Measurements from ENCODE around the gene MYT1.

MYT1 gene

DNA sequence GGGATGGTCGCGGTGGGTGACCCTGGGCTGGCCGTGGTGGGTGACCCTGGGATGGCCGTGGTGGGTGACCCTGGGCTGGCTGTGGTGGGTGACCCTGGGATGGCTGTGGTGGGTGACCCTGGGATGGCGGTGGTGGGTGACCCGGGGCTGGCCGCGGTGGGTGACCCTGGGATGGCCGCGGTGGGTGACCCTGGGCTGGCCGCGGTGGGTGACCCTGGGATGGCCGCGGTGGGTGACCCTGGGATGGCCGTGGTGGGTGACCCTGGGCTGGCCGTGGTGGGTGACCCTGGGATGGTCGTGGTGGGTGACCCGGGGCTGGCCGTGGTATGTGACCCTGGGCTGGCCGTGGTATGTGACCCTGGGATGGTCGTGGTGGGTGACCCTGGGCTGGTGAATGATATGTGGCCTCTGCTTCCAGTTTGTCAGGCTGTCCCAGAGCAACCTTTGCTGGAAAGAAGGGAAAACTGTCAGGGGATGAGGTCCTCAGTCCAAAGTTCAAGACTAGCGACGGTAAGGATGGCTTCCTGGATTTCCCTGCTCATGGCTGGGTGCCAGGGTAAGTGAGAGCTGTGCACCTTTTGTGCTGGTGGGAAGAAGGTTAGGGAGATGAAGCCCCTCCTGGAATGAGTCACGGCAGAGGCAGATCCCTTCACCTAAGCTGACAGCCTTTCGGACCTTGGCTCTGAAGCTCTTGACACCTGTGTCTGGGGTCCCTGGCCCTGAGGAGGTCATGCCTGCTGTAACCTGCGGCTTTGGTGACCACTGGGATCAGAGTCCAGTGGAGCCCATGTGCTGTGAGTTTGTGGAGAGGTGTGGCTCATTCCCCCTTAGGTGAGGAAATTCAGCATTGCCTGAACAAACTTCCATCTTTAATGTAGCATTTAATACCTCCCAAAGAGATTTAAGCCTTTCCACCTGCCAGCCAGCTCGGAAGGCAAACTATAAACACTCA lies 72.2 kb downstream of the MYT1 start:
- DNase-seq: no peak

DNA sequence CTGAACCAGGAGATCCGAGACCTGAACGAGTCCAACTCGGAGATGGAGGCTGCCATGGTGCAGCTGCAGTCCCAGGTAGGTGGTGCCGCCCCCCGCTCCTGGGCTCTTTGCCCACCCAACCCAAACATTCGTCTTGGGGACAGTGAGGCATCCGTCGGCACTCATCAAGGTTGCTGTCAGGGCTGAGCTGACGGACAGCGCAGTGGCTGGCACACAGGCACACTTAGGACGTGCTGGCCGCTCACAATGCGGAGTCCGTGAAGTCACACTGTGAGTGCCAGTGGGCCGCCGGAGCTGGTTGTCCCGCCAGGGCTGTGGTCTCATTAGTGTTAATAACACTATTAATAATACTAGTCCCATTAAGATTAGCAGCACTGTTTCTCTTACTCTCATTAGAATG lies 73.1 kb downstream of the MYT1 start:
- DNase-seq: no peak

DNA sequence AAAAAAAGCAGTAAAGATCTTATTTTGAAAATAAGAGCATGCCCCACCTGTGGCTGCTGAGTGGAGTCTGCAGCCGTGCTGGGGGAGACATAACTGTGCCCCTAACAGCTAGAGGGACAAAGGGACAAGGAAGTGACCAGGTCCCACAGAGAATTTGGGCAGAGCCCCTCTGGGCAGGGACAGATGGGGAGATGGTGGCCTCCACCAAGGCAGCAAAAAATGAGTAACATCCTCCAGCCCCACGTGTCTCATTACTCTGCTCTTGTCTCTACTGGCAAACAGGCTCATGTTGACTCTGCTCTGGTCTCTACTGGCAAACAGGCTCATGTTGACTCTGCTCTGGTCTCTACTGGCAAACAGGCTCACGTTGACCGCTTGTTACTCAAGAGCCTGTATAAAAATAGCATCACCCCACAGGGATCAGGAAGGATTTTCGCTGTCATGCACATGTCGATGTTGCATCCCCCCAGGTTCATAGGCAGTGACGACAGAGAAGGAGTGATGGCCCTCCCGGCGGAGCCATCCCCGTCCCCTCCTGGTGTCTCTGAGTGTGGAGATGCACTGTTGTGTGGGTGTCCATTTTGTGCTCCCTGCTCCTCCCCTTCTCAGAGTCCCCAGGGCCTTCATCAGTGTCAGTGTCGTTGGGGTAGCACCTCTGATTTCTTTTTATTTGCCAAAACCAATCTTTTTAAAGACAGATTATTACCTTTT lies 74.0 kb downstream of the MYT1 start:
- peak; percentile 56 for DNase-seq

DNA sequence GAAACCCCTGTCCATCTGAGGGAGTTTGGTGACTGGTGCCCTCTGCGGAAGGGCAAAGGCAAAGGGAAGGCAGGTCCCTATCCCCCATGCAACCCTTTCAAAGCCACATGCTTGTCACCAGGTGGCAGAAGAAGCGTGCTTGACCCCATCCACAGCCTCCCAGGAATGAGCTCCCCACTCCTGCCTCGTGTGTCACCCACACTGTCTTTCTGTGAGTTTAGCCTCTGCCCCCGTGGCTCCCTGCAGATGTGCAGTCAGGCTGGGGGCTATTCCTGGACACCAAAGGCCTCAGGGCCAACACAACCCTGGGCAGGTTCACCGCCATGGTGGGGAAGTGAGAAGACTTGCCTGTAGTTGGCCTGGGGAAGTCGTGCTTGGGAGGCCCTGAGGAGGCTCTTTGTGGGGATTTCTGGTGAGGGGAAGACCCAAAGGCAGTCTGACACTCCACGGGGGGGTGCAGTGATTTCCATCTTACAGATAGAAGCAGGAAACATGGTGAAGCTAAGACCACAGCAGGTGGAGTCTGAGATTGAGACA lies 74.7 kb downstream of the MYT1 start:
- no peak for DNase-seq

DNA sequence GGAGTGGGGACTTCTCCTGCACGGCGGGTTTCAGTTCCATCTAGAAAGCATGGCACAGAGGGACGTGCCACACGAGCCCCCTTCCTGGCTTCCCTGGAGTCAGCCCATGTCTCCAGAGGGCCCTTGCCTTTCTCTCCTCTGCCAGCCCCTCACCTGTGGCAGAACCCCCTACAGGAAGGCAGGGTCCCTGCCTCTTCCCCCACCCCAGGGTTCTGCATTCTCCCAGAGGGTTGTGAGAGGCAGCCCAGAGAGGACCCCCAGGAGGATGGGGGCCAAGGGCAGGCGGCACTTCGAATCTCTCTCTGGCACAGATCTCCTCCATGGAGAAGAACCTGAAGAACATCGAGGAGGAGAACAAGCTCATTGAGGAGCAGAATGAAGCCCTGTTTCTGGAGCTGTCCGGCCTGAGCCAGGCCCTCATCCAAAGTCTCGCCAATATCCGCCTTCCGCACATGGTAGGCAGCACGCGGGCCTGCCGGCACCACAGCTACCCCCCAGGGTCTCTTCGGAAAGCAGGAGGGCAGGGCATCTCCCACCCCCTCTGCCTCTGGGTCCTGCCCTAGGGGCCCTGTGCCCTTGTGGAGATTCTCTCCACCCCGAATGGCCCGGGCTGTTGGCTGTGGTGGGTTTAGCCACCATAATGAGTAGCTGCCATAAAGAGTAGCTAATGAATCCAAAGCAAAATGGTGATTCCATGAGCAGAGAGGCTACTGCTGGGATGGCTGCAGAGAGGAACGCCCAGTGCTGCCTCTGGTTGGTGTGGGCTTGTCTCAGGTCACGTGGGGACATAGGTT lies 75.4 kb downstream of the MYT1 start:
- no peak for DNase-seq

DNA sequence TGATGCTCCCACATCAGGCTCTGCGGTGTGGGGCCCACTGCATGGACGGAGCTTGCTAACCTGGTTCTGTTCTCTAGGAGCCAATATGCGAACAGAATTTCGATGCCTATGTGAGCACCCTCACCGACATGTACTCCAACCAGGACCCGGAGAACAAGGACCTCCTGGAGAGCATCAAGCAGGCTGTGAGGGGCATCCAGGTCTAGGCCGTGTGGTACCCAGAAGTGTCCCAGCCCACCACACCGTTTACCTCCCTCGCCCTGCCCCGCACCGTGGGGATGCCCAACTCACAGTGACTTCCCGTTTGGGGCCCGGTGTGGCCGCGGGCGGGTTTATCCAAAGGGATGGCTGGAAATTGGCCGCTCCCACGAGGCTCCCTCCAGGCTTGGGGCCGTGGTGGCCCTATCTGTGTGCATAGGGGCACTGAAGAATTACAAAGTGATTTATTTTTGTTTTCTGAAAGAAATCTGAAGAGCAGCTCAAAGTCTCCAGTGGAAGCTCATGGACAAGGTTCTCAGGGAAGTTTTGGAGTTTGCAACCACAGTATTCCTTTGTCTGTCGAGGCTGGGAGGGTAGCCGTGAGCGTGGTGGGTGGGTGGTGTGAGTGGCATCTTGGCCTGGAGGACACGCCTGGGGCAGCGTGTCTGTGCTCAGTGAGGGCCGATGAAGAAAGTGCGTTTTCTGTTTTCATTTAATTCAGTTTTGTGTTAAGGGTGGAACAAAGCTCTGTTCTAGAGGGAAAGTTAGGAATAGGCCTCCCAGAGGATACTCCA lies 76.2 kb downstream of the MYT1 start:
- DNase-seq: no peak

DNA sequence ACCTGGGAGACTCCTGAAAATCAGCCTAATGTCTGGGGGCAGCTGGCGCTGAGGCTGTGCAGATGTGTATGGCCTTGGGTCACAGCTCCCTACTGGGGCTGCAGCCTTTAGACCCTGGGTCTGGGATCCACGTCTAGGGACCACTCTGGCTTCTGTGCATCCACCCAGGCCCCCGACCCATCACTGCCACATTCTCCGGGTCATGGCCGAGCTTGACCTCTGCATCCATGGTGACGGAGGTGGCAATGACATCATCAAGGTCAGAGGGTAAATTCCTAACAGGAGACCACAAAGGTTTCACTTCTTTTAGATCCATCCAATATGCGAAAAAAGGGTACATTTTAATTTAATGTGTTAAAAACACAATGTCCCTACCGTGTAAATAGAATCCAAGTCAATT lies 76.8 kb downstream of the MYT1 start:
- no peak for DNase-seq

DNA sequence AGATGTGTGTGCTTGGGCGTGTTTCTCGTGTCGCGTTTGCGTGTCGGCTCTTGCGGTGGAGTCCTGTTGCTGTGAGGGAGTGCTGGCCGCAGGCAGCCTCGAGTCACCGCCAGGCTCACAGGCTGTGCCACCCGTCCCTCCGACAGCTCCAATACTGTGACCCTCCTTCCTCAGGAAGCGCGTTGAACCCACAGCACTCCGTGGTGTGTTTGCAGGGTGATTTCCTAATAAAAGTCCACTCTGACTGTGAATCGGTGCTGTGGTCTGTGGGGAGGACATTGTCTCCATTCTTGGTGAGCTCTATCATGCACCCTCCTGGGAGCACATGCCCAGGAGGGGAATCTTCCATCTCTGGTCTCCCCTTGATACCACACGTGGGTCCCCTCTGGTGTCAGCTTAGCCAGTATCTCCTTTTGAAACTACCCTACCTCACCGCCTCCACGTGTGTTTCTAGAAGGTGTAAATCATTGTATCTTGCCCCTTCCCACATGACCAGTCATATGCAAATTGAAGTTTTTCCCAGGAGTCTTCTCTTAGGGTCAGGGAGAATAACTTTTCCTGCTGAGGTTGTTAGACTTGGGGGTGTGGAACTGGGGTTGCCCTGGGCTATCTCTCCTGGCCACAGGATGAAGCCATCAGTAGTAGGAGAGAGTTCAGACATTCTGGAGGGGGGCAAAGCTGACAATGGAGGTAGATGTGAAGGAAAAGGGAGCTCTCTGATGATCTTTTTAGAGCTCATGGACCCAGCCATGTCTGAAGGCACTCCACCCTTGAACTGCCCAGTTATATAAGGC lies 77.9 kb downstream of the MYT1 start:
- DNase-seq: no peak

DNA sequence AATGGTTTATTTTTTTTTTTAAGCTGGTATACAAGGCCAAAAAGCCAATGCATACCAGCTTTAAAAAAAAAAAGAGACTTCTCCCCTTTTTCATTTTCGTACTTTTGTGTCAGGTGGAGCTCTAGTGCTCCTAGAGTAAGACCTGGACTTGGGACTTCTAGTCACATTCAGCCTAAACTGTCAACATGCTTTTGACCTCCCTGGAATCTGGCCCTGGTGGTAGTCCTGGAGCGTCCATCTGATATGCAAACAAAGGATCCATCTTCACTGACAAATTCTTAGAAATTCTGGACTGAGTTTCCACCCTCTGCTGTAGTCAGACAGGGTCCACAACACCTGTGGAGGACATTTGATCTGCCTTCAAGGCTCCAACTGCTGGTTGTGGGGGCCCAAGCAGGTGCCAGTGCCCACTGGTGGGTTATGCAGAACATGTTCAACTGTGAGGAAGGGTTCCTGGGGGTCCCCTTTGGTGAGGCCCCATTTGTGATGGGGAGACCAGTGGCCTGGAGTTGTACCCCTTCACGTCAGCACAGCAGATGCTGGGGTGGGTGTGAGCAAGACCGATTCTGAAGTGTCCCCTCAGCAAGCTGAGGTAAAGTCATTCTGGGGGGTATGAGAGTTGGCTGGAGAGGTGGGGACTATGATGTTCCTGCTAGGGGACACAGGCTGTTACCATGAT lies 78.7 kb downstream of the MYT1 start:
- no peak for DNase-seq

DNA sequence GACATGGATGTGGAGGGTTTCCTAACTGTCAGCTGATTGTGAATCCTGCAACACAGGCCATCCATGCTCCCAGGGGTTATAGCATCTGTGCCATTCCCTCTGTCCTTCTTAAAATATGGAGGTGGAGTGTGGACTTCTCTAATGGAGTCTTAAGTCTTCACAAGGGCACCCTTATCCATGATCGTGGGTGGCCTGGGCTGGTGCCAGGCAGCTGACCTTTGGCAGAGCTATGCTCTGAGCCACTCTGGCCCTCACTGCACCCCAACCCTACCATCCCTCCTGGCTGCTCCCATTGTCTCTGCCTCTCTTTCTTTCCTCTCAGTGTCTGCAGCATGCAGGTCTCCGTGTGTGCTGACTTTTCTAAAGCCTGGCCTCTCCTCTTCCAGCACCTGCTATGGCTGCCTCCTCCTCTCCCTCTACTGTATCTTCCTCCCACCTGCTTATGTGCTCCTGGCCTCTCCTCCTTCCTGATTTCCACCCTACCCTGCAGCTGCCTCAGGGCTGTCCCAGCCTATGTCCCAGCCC lies 80.1 kb downstream of the MYT1 start:
- DNase-seq: no peak

DNA sequence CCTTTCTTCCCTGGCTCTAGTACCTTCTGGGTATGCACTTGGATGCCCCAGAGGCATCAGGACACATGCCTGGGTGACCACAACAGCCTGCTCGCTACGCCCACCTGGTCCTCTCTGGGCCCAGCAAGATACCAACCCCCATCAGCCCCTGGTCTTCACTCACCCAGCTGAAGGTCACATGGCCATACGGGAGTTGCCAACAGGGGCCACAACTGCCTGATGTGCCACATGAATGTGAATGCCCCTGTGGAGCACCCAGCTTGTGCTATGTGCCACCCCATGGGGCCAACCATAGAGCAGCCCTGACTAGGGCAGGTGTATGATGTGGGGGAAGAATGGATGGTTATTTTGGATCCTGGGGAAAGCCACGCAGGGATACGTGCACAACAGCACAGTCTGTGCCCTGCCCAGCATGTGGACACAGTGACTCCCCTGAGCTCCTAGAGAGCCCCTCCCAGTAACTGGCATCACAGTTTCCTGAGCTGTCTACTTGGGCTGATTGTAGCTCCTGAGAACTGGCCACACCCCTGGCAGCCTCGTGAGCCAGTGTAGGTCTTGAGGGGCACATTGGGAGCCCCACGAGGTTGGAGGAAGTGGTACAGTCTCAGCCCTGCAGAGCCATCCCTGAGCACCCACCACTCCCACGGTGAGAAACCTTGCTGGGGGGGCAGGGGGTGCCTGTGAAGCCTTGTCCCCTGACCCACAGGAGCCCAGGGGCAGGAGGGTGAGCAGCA lies 80.8 kb downstream of the MYT1 start:
- DNase-seq: no peak

DNA sequence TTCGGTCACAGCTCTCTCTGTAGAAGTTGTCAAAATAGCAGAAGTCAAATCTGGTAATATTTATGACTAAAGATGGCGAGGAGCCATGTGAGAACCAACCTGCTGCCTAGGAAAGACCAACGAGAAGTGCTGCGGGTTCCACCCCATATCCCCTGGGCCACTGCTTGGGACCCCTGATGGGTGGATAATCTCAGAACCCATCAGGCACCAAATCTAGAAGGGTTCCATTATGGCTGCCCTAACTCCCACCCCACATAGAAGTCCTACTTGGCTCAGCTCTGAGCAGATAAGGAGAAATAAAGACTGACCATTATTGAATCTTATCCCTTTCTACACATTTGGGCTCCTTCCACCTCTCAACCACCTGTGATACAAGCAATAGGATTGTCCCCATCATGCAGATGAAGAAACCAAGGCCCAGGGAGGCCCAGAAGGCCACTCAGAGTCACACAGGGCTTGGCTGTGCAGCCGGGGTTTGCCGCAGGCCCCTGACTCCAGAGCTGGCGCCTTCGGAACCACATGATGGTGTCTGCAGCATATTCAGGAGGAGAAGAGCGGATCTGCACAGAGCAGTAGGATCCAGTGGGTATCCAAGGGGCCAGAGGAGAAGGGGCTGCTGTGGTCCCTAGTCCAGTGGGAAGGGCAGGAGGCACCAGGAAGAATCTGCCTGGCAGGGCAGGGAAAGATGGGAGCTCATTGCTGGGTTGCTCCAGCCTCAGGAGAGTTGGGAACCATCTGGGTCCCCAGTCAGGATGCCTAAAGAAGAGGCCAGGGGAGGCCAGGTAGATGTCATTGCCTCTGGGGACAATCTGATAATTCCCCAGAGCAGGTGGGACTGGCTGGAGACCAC lies 81.7 kb downstream of the MYT1 start:
- DNase-seq: no peak

DNA sequence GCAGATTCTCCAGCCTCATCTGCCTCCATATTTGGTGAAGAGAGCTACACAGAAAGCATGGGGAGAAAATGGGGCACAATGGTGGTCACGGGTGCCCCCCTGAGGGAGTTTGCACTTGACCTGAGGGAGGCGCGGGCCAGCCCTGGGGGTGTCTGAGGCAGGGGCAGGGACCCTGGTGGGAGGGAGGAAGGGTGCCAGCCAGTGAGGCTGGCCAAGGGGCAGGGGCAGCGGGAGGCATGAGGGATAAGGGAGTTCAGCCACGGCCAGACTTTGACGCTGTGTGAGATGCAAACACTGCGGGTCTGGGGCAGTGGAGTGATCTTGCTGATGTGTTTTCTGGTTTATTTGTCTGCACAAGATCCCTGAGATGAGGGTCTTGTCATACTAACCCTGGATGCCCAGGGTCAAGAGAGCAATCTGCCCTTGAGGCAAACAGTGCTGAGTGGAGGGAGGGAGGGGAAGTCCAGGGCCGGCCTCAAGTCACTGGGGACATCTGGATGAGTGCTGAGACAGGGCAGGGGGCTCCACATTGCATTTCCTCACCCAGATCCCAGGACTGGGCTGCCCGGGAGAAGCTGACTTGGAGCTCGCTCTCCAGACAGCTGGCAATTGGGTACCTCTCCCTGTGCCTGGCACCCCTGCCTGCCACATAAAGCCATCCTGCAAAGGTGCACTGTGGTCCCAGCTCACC lies 82.5 kb downstream of the MYT1 start:
- no peak for DNase-seq

DNA sequence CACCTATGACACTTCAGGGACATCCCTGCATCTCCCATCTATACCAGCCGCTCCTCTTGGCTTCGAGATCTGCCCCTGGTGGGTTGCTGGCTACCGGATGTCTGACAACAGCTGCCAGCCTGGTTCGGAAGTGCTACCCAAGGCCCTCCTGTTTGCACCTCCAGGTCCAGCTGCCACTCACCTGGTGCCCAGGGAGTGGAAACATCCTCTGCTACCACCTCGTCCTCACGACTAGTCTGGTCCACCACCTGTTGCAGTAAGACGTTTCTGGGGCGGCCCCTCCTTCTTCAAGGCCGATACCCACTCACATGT lies 83.0 kb downstream of the MYT1 start:
- no peak for DNase-seq

DNA sequence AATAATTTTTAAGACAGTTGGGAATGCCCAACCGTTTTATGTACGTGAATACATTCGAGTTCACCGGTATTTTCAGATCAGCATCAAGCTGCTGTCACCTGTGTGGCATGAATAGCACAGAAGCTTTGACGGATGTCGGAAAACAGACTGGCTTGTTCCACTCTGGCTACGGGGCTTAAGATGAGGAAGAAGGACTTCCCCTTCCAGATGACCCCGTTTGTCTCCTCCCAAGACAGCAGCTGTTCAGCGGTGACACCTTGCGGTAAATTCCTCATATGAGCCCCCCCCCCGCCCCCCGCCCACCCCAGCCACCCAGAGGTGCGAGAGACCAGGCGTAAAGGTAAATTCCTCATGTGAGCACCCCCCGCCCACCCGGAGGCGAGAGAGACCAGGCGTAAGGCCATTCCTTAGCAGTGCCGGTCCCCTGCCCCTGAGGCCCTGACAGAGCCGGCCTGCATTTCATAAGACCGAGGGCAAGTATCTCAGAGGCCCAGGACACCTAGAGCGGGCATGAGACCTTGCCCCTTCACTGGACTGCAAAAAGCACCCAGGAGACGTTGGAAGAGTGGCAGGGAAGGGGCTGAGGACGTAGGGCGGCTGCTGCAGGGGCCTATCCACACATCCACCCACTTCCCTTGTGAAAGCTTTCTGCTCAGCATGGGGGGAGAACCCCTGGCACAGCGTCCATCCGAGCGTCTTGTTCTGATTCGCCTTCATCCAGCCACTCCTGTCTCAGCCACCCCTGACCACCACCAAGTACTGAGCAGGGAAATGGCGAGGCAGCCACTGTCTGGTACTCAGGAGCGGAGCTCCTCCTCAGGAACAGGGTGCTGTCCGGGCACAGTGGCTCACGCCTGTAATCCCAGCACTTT lies 84.0 kb downstream of the MYT1 start:
- DNase-seq: no peak

DNA sequence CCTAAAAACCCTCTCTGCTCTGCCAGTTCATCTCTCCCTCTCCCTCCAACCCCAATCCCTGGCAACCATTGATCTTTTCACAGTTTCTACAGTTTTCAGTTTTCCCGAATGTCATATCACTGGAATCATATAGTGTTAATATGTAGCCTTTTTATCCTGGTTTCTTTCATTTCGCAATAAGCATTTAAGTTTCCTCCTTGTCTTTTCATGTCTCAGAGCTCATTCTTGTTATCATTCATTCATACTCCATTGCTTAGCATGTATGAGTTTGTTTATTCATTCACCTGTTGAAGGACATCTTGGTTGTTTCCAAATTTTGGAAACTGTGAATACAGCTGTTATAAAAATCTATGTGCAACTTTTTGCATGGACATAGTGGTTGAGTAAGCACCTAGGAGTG lies 85.8 kb downstream of the MYT1 start:
- no peak for DNase-seq

DNA sequence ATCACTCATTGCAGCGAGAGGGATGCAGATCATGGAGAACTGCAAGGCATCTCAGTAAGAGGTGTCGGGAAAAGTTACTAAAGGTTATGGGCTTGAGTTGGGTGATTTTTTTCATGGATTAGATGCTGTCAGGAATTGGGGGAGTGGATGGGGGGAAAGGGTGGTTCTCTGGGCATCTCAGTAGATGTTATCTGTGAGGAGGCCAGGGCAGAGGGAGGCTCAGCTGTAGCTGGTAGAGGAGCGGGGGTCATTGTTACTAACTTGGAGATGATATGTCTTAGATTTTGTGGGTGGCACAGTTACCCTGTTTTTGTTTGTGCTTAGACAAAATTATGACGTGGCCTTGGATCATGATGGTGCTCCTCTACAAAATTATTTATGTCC lies 88.7 kb downstream of the MYT1 start:
- DNase-seq: no peak

DNA sequence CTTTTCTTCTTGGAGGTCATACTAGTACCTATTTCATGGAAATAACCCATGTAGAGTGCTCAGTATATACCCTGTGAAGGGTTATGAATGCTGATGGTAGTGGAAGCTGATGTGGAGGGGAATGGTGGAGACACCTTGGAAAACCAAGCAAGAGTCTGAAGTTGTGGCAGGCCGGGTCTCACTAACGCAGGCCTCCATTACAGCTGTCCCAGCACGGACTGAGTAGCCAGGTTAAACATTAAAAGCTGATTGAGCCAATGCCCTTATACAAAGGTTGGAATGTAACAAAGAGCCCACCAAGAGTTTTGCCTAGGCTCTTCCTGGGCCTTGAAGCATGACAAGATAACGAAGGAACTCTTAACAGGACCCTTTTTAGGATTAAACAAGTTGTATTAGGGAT lies 89.2 kb downstream of the MYT1 start:
- DNase-seq: no peak
